GM21526 (cell line): ENCODE results near the gene ZC3H12D.
"Not testable (repeated sequence)": the region's sequence is repeated elsewhere in the genome, so short reads cannot be mapped to it uniquely, and the experiment has no call there.

ENCODE experiments used
- ATAC-seq: cut with Tn5 transposase; IDR thresholded peaks from one replicate; pipeline ENCODE4 v1.9.1; 2021; ENCODE audit warnings: moderate library complexity; ENCODE audit not compliant: unreplicated experiment, low FRiP score

ZC3H12D gene

GRCh38 chr6:149487316-149487715 is 2.5 kb upstream of the ZC3H12D start:
- ATAC-seq: no peak

DNA sequence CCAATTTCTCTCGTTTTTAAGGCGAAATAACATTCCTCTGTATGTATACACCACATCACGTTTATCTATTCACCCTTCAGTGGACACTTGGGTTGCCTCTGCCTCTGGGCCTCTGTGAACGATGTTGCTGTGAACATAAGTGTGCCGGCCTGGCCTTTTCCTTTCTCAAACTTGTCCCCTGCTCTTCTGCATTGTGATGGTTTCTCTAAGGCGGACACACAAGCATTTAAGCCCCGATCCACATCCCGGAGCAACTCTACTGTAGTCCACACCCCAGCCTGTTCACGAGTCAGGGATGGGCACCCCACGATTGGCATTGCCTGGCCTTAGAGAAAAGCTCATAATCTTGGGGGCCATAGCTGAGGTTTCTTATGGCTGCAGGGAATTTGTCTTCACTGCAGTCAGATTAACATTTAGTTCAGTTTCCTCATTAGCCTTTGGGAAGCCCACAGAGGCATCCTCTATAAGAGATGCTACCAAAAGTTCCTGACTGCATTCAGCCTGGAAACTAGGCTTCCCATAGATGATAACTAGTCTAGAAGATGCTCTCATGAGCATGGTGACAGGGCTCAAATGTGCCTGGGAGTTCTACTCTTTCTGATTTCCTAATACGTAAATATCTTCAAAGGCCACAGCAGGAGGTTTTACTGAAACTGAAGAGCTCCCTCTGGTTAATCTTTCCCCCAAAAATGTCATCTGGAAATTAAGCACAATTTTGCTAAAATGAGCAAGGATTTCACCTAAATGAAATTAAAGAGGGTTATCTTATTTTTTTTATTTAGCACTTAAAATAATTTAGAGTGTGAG is 762 bp downstream of the ZC3H12D start:
- ATAC-seq: no peak

- no peak for ATAC-seq
These were observed 1.5 kb downstream of the ZC3H12D start for GRCh38 chr6:149483334-149483725.

- ATAC-seq: no peak
These were observed 2.1 kb downstream of the ZC3H12D start for GRCh38 chr6:149482545-149483333.

DNA sequence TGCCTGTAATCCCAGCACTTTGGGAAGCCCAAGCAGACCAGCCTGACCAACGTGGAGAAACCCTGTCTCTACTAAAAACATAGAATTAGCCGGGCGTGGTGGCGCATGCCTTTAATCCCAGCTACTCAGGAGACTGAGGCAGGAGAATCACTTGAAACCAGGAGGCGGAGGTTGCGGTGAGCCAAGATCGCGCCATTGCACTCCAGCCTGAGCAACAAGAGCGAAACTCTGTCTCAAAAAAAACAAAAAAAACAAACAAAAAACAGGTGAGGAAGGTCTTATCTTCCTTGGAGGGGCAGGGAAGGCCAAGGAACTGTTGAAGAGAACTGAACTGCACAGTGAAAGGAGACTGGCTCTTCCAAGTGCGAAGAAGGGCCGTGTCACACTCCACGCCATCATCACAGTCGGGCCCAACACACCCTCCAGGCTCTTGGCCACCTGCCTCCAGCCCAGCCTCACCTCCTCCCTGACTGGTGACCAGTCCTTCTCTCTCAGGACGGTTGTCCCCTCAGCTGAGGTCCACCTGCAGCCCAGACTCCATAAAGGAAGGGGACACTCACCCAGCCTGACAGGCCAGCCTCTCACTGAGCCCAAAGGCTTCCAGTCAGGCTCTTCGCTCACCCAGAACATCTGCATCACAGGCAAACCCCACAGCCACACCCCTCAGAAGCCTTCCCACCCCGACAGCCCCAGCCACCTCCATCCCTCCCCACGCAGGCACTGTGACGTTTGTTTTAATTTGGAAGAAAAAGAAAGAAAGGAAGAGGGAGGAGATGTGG is 4.1 kb downstream of the ZC3H12D start:
- no peak for ATAC-seq

- ATAC-seq: no peak
These were observed 6.0 kb downstream of the ZC3H12D start for GRCh38 chr6:149478631-149479314.

- no peak for ATAC-seq
These were observed 7.3 kb downstream of the ZC3H12D start for GRCh38 chr6:149477544-149477943.

DNA sequence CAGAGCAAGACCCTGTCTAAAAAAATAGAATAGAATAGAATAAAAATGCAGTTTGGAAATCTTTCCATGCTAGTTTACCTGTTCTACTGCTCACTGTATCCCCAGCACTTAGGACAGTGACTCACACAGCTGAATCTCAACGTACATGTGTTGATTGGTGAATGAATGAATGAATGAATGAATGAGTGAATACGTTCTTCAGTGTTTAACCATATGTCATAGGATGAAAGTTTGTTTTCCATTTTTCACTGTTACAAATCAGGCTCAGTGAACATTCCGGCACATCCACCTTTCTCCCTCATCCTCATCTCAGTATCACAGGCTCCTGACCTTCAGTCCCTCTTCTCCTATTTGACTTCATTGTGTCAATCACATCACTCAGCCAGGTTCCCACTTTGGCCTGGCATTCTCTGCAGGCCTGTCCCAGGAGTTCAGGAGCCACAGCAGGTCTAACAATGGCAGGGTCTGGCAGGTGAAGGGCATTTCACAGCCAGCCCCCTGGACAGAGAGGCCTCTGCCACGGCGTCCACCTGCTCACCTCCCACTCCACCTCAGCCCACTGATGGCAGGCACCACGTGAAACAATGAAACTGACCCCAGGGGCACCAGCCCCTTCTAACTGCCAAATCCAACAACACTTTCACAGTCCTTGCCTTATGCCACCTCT is 7.9 kb downstream of the ZC3H12D start:
- ATAC-seq: no peak

- ATAC-seq: no peak
These were observed 10.5 kb downstream of the ZC3H12D start for GRCh38 chr6:149474108-149474935.

- ATAC-seq: no peak
These were observed 11.4 kb downstream of the ZC3H12D start for GRCh38 chr6:149473080-149474052.

GRCh38 chr6:149472241-149472640 is 12.6 kb downstream of the ZC3H12D start:
- no peak for ATAC-seq

- ATAC-seq: no peak
These were observed 13.0 kb downstream of the ZC3H12D start for GRCh38 chr6:149471801-149472200.

- ATAC-seq: no peak
These were observed 13.9 kb downstream of the ZC3H12D start for GRCh38 chr6:149470948-149471347.

DNA sequence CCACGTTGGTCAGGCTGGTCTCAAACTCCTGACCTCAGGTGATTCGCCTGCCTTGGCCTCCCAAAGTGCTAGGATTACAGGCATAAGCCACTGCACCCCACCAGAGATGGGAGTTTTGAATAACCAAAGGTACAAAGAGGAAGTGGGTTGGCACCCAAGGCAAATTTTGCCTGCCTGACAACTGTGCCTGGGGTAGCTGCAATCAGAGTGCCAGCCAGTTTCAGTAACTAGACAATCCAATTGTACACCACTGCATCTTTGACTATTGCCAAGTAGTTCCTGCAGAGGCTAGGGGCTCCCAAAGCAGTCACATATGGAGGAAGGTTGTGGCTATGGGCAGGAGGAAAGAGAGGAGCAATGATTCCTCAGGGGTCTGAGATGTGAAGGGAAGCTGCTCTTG is 16.6 kb downstream of the ZC3H12D start:
- ATAC-seq: no peak

GRCh38 chr6:149467265-149467664 is 17.5 kb downstream of the ZC3H12D start:
- no peak for ATAC-seq

DNA sequence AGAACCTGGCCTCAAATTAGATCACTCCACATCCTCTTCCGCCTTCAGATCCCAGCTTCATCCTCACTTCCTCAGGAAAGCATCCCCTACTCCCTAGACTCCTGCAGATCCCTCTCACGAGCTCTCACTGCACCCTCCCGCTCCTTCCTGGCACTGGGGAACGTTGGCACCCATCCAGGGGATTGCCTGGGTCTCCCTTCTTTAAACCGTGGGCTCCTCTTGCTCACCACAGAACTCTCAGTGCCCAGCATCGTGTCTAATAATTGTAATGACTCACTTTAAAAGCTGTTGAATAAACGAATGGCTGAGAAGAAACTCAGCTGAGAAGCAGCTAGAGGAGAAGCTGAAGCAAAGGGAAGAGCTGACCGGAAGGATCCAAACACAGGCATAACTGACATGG is 20.4 kb downstream of the ZC3H12D start:
- ATAC-seq: no peak

- ATAC-seq: no peak
These were observed 21.0 kb downstream of the ZC3H12D start for GRCh38 chr6:149463781-149464180.

- not testable (repeated sequence) for ATAC-seq
These were observed 22.1 kb downstream of the ZC3H12D start for GRCh38 chr6:149462712-149463111.
